Suppressor macrophage treated with lipopolysaccharide for 4 hours (primary cell): ENCODE measurements around the gene SUPT5H.
A peak's percentile ranks its signal among the peaks of the same experiment; 100 is the strongest.
"Not testable (repeated sequence)": the region's sequence is repeated elsewhere in the genome, so short reads cannot be mapped to it uniquely, and the experiment has no call there.

ENCODE experiments used
- DNase-seq: peaks from one replicate; pipeline ENCODE4 v3.0.0-alpha.2; 2020

SUPT5H gene

DNA sequence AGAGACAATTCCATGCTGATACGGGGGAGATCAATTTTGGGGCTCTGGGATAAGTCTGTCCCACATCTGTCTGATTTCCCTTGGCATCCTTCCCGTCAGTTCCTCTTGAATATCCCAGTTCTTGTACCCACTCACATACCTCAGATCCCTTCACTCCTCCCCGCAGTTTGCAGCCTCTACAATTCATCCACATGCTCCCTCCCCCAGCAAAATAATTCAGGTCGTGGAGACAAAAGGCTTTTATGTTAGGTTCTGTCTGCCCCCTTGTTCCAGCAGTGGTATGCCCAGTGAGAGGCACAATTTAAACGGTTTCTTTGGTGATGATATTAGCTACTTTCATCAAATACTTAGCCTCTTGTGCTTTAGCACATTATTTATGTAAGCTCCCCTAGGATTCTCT, 19.2 kb upstream of the SUPT5H start:
- DNase-seq, result no peak

DNA sequence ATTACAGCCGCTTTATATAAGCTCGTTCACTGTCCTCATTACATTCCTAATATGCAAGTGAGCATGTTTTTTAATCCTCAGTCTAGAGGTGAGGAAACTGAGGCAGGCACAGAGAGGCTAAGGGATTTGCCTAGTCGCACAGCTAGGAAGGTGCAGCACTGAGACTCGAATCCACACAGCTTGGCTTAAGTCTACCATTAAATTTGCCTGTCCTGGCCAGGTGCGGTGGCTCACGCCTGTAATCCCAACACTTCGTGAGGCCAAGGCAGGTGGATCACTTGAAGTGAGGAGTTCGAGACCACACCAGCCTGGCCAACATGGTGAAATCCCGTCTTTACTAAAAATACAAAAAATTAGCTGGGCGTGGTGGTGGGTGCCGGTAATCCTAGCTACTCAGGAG, 17.7 kb upstream of the SUPT5H start:
- DNase-seq, result no peak

DNA sequence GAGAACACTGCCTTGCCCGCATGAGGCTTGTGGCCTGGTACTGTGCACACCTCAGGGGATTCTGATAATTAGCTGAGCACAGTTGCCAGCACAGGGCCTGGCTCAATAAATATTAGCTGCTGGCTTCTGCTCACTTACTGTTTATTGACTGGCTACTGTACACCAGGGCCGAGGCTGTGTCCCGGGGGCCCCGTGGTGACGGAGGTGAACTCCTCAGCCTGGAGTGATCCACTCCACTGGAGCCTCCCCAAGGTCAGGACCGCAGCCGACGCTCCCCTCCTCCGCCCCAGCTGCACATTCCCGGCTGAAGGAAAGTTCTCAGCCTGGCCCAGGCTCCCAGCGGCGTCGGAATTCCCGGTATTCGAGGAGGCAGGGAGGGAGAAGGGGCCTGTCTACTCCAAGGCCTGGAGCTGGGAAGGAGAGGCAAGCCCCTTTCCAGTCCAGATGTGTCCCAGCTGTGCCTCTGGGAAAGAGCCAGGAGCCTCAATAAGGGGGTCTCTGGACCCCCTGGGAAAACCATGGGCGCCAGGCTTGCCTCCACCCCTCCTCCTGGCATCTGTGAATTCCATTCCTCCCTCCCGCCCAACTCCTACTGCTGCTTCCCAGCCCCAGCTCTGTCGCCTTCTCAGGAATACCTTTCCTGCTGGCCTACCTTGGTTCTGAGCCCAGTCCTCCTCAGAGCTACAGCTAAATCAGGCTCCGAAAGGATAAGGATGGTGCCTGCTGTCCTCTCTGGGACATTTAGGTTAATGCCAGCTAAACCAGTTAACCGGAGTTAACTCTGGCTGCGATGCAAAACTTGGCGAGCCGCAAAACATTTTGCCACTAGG, 16.9 kb upstream of the SUPT5H start:
- no peak for DNase-seq

DNA sequence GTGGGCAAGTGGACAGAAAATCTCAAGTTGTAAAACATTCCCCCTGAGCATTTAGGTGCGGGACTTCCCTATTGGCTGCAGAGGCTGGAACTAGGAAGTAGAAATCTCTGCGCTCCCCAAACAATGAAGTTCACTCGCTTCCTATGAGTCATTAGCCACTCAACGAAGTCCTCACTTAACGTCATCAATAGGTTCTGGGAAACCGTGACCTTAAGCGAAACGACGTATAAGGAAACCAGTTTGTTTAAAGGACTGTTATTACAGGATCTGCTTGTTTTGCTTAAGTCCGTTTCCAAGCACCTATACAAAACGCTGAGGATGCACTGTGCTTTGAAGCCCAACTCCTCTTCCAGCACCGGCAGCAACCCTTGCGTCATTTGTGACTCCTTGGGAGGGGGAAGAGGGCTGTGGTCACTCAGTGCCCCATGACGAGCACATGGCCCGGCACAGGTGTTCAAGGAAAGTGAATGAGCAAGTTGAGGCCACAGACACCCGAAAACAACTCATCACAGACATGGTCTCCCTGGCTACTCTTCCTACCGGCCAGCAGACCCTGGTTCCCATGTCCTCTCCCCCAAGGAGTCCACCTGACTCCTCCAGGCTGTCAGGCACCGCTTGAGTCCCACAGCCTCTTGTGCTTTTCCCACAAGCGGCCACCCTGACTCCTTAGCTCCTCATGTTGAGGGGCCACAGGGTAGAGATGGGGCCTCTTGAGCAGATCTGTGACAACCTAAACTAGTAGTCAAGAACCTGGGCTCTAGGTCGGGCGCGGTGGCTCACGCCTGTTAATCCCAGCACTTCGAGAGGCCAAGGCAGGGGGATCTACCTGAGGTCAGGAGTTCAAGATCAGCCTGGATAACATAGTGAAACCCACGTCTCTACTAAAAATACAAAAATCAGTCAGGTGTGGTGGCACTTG, 14.4 kb upstream of the SUPT5H start:
- DNase-seq, result peak; percentile 98

DNA sequence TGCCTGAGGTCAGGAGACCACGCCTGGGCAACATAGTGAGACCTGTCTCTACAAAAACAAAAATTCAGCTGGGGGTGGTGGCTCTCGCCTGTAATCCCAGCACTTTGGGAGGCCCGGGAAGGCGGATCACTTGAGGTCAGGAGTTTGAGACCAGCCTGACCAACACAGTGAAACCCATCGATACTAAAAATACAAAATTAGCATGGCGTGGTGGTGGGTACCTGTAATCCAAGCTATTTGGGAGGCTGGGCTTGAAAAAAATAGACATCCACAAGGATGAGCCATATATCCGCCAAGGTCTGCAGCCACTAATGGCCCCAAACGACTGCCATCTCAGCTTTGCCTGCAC, 12.7 kb upstream of the SUPT5H start:
- DNase-seq, result no peak

DNA sequence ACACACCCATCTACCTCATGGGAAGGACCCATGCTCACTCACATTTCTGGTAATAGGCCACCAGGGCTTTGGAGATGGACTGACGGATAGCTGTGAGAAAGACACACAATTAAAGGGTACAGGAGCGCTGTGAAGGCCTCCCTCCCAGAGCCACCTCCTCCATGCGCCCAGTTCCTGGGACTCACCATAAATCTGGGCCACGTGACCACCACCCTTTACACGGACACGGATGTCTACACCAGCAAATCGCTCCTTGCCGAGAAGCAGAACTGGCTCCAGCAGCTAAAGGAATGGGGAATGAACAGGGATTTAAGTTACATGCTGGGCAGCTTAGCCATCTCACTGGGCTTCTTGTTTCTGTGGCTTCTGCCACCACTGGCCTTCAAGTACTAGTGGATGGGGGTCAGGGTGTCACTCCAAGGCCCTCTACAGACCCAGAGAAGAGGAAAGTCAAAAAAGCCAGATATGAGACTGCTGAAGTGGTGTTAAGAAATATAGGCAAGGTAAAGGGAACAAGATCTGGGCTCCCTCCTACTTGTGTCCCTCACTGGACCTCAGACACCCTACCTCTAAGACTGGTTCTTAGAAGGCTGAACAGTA, 11.8 kb upstream of the SUPT5H start:
- no peak for DNase-seq

DNA sequence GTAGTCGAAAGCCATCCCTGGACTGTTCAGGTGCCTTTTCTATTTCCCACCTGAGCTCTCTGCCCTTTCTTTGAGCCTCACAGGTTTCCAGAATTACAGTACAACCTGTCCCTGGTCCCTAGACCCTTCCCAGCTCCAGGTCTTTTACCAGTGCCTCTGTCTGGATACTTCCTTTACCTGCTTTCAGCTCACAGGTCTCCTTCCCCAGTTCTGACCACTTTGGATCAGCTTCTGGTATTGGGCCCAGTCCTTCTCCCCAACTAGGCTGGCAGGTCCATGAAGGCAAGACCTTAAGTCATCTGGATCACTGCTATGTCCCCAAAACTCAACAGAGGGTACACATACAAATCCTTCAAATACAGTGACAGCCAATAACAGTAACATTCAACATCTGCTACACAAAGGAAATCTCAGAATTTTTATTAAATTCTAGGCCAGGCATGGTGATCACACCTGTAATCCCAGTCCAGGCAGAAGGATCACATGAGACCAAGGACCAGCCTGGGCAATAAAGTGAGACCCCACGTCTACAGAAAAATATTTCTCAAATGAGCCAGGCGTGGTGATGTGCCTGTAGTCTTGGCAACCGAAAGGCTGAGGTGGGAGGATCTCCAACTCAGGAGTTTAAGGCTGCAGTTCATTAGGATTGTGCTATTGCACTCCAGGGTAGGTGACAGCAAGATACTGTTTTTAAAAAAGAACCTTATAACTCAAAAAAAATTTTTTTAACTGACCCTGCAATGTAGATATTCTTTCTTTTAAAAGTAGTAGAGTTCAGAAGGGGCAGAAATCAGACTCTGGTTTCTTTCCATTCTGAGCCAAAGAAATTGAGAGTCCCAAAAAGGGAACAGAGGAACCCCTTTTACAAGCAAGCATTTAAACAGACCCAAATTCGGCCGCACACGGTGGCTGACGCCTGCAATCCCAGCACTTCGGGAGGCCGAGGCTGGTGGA, 11.0 kb upstream of the SUPT5H start:
- DNase-seq, result no peak

DNA sequence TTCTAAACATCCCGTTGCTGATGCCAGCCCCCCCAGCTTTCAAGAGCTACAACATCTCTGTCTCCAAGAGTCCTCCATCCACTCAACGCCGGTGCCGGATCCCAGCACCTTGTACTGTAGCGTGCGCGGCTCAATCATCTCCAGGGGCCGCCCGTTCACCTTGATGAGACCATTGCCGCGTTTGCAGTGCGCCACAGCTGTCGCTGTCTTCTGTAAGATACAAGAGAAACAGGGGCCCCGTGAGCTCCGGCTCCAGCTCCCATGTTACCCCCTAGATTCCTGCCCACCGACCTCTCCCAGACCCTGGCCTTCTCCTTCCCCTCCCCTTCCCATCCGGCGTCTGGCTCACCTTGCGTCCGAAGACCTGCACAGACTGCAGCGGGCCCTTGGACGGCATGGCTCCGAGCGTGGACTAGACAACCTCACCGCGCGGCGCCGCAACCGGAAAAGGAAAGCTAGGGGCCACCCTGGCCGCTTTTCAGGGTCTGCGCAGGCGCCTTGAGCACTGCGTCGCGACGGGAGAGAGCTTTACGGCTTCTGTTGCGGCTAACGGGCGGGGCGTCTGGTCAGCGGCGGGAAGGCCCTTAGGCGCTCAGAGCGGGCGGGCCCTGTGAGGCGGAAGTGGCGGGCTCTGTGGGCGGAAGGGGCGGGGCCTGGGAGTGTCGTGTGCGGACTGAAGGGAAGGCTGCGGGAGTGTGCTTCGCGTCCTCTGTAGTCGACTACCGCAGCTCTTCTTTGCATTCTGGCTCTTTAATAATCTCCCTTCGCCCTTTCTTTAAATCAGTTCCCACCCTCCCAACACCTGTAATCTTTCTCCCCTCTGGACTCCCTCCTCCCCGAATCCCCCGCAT, 9.7 kb upstream of the SUPT5H start, which contains the start of gene RPS16:
Gene RPS16, minus strand, starts transcription at position 451 of the 851 bp plus-strand sequence. Its CDS starts 54 bp downstream, at position 397.
- peak; percentile 100 for DNase-seq

DNA sequence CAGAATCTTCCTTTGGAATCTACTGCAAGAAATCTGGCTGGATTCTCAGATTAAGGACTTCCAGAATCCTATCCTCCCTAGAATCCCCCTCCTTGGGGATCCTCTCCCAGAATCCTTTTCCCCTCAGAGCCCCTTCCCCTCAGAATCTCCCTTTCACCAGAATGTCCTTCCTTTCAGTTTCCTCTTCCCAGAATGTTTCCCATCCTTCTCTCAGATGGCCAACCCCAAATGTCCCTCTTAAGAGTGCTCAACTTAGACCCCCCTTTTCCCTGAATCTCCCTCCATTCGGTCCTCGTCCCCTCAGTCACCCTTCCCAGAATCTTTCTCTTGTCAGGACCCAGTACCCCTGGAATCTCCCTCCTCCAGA, 9.0 kb upstream of the SUPT5H start:
- DNase-seq, result peak; percentile 33

DNA sequence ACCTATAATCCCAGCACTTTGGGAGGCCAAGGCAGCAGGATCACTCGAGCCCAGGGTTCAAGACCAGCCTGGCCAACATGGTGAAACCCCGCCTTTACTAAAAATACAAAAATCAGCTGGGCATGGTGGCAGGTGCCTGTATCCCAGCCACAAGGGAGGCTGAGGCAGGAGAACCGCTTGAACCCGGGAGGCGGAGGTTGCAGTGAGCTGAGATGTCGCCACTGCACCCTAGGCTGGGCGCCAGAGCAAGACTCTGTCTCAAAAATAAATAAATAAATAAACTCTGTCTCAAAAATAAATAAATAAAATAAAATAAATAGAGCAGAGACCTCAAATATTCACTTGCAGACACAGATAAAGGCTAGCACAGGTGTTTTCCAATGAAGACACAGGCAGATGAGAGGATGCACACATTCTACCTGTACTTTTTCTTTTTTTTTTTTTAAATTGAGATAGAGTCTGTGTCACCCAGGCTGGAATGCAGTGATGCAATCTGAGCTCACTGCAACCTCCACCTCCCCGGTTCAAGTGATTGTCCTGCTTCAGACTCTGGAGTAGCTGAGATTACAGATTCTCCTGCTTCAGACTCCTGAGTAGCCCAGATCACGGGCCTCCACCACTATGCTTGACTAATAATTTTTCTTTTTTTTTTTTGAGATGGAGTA, 7.0 kb upstream of the SUPT5H start:
- DNase-seq, result no peak

DNA sequence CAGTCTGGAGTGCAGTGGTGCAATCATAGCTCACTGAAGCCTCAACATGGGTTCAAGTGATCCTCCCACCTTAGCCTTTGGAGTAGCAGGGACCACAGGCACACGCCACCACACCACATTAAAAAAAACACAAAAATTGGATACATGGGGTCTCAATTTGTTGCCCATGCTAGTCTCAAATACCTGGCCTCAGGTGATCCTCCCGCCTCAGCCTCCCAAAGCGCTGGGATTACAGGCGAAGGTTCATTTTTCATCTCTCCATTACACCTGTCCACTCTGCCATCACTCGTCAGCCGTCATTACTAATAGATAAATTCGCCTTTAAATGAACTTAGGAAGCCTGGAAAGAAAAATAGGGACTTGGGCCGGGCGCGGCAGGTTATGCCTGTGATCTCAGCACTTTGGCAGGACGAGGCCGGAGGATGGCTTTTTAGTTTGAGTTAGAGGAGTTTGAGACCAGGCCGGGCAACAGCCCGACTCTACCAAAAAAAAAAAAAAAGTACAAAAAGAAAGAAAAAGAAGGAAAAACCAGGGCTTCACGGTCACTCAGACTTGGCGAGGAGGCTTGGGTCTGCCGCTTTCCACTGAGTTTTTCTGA, 685 bp upstream of the SUPT5H start:
- DNase-seq, result peak; percentile 25

DNA sequence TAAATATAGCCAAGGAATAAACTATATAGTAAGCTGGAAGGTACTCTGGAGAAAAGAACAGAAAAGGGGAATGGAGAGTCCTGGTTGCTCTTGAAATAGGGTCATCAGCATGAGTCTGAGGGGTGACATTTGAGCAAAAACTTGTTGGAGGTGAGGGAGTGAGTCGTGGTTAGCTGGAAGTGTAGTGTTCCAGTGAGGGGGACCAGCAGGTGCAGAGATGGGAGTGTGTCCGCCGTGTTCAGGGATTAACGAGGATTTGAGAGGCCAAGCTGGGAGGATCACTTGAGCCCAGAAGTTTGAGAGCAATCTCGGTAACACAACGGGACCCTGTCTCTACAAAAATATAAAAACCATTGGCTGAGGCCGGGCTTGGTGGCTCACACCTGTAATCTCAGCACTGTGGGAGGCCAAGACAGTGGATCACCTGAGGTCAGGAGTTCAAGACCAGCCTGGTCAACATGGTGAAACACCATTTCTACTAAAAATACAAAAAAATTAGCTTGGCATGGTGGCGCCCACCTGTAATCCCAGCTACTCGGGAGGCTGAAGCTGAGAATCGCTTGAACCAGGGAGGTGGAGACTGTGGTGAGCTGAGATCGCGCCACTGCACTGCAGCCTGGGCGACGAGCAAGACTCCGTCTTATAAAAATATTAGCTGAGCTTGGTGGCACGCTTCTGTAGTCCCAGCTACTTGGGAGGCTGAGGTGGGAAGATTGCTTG, 1.1 kb downstream of the SUPT5H start:
- no peak for DNase-seq

DNA sequence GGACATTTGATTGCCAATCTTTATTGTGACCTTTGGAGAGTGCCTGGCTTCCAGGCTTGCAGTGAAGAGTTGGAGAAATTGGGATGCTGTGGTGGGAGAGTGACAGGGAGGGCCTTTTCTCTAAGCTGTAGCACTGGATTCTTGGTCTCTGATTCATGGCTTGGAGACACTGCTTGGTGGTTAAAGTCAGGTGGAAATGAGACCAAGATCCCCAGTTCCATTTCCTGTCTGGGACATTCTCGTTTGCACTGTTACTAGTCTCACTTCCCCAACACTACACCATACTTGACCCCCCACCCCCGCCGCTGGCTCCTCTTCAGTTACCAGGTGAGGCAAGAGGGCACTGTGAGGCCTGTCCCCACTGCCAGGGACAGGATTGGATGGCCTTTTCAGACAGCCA, 2.9 kb downstream of the SUPT5H start:
- DNase-seq, result peak; percentile 69

DNA sequence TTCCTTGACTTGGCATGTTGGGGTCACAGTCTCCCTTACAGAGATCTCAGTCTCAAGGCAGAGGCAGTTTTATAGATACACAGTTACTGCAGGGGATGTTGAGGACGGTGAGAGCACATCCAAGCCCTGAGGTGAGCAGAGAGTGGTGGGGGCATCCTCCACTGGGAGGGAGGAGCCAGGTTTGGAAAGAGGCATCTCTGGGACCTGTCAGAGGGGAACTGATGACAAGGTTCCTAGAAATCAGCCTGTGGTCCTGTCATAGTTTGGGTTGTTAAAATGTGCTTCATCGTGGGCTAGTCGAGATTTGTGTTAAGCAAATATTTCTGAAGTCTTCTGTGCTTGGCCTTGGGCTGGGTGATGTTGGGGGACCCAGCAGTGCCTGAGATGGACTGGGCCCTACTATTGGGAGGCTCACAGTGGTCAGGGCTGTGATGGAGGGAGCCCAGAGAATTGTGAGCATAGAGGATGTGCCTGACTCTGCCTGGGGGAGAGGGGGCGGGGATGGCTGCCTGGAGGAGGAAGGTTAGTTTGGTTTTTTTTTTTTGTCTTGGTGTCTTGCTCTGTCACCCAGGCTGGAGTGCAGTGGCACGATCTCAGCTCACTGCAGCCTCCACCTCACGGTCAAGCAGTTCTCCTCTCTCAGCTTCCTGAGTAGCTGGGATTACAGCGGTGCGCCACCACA, 3.9 kb downstream of the SUPT5H start:
- no peak for DNase-seq

DNA sequence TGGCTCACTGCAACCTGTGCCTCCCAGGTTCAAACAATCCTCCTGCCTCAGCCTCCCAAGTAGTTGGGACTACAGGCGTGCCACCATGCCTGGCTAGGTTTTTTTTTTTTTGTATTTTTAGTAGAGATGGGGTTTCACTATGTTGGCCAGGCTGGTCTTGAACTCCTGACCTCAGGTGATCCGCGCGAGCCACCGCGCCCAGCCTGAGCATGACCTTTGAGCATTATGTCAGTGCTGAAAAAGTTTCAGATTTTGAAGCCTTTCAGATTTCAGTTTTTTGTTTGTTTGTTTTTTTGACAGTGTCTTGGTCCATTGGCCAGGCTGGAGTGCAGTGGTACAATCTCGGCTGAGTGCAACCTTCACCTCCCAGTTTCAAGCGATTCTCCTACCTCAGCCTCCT, 5.9 kb downstream of the SUPT5H start:
- not testable (repeated sequence) for DNase-seq

DNA sequence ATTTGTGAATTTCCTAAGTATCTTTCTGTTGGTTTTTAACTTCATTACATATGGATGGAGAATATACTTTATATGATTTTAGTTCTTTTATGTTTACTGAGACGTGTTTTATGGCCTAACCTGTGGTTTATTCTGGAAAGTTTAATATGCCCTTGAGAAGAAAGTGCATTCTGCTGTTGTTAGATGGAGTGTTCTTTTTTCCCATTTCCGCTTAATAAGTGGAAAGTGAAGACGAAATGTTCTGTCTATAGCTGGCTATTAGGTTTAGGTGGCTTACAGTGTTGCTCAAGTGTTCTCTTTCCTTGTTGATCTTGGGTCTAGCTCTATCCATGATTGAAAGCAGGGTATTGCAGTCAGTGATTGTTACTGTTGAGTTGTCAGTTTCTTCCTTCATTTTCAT, 18.0 kb downstream of the SUPT5H start:
- no peak for DNase-seq

DNA sequence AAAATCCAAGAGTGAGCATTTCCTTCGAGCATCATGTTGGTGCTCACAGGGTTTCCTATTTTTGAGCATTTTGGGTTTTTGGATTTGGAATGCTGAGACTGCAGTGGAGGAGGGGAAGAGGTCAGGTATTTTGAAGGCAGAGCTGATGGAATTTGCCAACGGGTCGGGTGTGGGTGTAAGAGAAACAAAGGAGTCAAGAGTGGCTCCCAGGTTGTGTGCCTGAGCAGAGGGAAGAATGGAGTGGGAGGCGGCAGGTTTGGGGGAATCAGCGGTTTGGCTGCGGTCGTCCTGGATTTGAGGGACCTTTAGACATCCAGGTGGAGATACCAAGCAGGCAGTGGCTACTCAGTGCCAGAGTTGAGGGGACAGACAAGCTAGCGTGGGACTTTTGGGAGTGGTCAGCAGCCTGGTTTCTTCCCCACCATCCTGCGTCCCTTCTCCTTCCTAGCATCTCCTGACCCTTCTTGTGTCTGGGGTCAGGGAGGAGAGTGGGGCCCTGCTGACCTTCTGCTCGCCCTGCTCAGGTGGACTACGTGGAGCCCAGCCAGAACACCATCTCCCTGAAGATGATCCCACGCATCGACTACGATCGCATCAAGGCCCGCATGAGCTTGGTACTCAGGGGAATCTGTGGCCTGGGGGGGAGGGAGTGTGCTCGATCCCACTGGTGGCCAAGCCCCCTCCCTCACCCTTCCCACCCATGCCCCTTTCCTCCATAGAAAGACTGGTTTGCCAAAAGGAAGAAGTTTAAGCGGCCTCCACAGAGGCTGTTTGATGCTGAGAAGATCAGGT, 20.8 kb downstream of the SUPT5H start:
- DNase-seq, result no peak

DNA sequence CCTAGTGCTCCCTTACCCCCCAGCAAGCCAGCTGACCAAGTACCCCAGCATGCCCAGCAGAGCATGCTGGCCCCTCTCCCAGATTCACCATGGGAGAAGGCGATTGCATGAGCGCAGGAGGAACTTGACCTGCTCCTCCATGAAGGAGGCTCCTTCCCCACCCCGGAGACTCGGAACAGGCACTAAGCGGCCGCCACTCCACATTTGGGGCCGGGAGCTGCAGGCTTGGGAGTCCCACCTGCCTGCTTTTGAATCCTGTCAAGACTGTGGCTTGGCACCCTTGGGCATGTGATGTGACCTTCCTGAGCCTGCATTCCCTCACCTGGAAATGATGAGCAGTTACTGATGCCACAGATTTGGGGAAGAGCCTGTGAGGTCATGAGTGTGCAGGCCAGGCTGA, 22.6 kb downstream of the SUPT5H start:
- DNase-seq, result no peak
